ENCODE results near the gene LNX1.

DNA sequence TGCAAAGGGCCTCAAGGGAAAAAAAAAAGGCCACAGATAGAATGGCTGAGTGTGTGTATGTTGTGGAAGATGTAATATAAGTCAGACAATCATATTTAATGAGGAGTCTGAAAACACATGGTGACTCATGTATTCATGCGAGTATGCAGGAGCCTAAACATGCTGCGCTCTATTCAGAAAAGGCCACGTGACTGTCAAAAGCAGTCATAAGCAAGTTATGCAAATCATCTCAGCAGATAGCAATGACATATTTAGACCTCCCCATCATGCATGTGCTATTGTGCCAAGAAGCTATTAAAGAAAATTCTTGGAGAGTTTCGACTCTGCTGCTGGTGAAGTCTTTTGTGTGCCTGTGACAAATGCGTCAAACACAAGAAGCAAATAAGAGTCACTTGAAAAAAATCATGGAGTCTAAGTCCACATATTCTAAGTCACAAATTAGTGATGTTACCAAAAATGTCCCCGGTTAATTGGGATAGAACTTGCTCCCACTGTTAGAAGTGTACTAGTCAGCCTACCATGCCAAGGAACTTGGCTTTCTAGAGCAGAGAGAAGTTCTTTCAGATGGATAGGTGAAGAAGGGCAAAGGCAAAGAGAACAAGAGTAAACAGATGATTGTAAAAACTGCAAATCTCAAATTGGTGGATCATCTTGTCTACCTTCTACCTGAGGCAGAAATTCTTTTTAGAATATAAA lies 5.0 kb downstream of the LNX1 start:
- no peak for TF ChIP-seq RAD21 (IDR thresholded peaks at IDR 0.05; ENCODE audit: low read length)
- peak; percentile 35; the same call in 1 of the 2 replicates for TF ChIP-seq POLR2AphosphoS5 (IDR thresholded peaks at IDR 0.05; ENCODE audit: low read depth, low read length)
- TF ChIP-seq, protein P1, sequence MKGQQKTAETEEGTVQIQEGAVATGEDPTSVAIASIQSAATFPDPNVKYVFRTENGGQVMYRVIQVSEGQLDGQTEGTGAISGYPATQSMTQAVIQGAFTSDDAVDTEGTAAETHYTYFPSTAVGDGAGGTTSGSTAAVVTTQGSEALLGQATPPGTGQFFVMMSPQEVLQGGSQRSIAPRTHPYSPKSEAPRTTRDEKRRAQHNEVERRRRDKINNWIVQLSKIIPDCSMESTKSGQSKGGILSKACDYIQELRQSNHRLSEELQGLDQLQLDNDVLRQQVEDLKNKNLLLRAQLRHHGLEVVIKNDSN (IDR thresholded peaks at IDR 0.05; ENCODE audit: borderline replicate concordance, low read depth), result peak; percentile 89
- TF ChIP-seq, protein P2, sequence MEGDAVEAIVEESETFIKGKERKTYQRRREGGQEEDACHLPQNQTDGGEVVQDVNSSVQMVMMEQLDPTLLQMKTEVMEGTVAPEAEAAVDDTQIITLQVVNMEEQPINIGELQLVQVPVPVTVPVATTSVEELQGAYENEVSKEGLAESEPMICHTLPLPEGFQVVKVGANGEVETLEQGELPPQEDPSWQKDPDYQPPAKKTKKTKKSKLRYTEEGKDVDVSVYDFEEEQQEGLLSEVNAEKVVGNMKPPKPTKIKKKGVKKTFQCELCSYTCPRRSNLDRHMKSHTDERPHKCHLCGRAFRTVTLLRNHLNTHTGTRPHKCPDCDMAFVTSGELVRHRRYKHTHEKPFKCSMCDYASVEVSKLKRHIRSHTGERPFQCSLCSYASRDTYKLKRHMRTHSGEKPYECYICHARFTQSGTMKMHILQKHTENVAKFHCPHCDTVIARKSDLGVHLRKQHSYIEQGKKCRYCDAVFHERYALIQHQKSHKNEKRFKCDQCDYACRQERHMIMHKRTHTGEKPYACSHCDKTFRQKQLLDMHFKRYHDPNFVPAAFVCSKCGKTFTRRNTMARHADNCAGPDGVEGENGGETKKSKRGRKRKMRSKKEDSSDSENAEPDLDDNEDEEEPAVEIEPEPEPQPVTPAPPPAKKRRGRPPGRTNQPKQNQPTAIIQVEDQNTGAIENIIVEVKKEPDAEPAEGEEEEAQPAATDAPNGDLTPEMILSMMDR (IDR thresholded peaks at IDR 0.05), result no peak
- TF ChIP-seq, protein P3, sequence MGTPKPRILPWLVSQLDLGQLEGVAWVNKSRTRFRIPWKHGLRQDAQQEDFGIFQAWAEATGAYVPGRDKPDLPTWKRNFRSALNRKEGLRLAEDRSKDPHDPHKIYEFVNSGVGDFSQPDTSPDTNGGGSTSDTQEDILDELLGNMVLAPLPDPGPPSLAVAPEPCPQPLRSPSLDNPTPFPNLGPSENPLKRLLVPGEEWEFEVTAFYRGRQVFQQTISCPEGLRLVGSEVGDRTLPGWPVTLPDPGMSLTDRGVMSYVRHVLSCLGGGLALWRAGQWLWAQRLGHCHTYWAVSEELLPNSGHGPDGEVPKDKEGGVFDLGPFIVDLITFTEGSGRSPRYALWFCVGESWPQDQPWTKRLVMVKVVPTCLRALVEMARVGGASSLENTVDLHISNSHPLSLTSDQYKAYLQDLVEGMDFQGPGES (IDR thresholded peaks at IDR 0.05; ENCODE audit: low read depth, low read length), result no peak
- no peak for TF ChIP-seq TAF1 (IDR thresholded peaks at IDR 0.05; ENCODE audit: borderline replicate concordance, low read depth, low read length)
- TF ChIP-seq EZH2phosphoT487 (IDR thresholded peaks at IDR 0.05; ENCODE audit: borderline replicate concordance, low read depth), result no peak
- 0 out of 2 replicates have a peak, but pooled peaks have one; percentile 9 for TF ChIP-seq MEF2A (IDR thresholded peaks at IDR 0.05; ENCODE audit: borderline replicate concordance, low read depth)
- TF ChIP-seq, protein P4, sequence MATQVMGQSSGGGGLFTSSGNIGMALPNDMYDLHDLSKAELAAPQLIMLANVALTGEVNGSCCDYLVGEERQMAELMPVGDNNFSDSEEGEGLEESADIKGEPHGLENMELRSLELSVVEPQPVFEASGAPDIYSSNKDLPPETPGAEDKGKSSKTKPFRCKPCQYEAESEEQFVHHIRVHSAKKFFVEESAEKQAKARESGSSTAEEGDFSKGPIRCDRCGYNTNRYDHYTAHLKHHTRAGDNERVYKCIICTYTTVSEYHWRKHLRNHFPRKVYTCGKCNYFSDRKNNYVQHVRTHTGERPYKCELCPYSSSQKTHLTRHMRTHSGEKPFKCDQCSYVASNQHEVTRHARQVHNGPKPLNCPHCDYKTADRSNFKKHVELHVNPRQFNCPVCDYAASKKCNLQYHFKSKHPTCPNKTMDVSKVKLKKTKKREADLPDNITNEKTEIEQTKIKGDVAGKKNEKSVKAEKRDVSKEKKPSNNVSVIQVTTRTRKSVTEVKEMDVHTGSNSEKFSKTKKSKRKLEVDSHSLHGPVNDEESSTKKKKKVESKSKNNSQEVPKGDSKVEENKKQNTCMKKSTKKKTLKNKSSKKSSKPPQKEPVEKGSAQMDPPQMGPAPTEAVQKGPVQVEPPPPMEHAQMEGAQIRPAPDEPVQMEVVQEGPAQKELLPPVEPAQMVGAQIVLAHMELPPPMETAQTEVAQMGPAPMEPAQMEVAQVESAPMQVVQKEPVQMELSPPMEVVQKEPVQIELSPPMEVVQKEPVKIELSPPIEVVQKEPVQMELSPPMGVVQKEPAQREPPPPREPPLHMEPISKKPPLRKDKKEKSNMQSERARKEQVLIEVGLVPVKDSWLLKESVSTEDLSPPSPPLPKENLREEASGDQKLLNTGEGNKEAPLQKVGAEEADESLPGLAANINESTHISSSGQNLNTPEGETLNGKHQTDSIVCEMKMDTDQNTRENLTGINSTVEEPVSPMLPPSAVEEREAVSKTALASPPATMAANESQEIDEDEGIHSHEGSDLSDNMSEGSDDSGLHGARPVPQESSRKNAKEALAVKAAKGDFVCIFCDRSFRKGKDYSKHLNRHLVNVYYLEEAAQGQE (IDR thresholded peaks at IDR 0.05; ENCODE audit: low read depth, low read length), result 0 out of 2 replicates have a peak, but pooled peaks have one; percentile 12
- no peak for TF ChIP-seq FOXJ3 (CRISPR knock-in tag; IDR thresholded peaks at IDR 0.05)
- 0 out of 2 replicates have a peak, but pooled peaks have one; percentile 44 for TF ChIP-seq SIN3A (IDR thresholded peaks at IDR 0.05; ENCODE audit: borderline replicate concordance, low read depth, low read length)
- TF ChIP-seq TCF12 (IDR thresholded peaks at IDR 0.05), result peak; percentile 62

Data from SK-N-SH (cell line).